ENCODE results near the gene SLC6A1. TPM values are rescaled to one million over a fixed set of nuclear protein-coding genes. Genes with fewer than 3 reads are reported as not detected.

The SLC6A1 gene
- total and polyA plus RNA-seq, 2 of the 4 experiments (the other 2 are of a cell fraction), result 0.02 TPM; not detected in 1

- Histone ChIP-seq H3K4me3 (ENCODE audit: insufficient read depth, low read depth, low read length) (no peak overlapping the region), H2AFZ (replicated peaks; ENCODE audit: low read length, poor library complexity) (no peak overlapping the region), H4K5ac (ENCODE audit: low read depth, low read length) (no peak overlapping the region), H4K91ac (ENCODE audit: insufficient read depth, low read depth, low read length) (no peak overlapping the region), H2AK5ac (ENCODE audit: low read depth, low read length) (no peak overlapping the region), H3K4me2 (ENCODE audit: low read depth, low read length) (no peak overlapping the region), H4K8ac (ENCODE audit: low read depth in 2 of 2, low read length in 2 of 2) (no peak overlapping the region), H3K79me1 (ENCODE audit: low read depth in 1 of 2, low read length in 2 of 2) (no peaks in the 10 kb centered on the region), H3K36me3 (ENCODE audit: control insufficient read depth, insufficient read depth, low read length) (no peaks in the 10 kb centered on the region), H2AK9ac (replicated peaks; ENCODE audit: low read depth, low read length, poor library complexity) (no peak overlapping the region), H2BK20ac (ENCODE audit: low read depth, low read length) (no peak overlapping the region), H3K14ac (replicated peaks; ENCODE audit: low read depth, low read length) (no peak overlapping the region), H3K56ac (ENCODE audit: extremely low read depth, insufficient read depth, low read length) (no peak overlapping the region), H2BK120ac (ENCODE audit: low read depth, low read length) (no peak overlapping the region), H3K9me1 (ENCODE audit: insufficient read depth, low read length) (no peaks in the 10 kb centered on the region), H3K4me1 (ENCODE audit: control insufficient read depth, insufficient read depth, low read length) (no peaks in the 10 kb centered on the region), H3K9me3 (ENCODE audit: control insufficient read depth, insufficient read depth, low read length) (no peaks in the 10 kb centered on the region), H3K4ac (ENCODE audit: low read depth, low read length) (no peak overlapping the region), H4K20me1 (ENCODE audit: insufficient read depth, low read length) (no peaks in the 10 kb centered on the region), H3K27me3 (ENCODE audit: control insufficient read depth, insufficient read depth, low read length) (peaks cover 24% of the 10 kb centered on the region), H2BK5ac (ENCODE audit: low read depth, low read length, poor library complexity, severe bottlenecking) (no peak overlapping the region), H3K27ac (ENCODE audit: insufficient read depth, low read length) (no peak overlapping the region), H3K23ac (ENCODE audit: low read depth, low read length) (no peak overlapping the region), H3K9ac (ENCODE audit: low read depth, low read length) (no peak overlapping the region), H2BK15ac (ENCODE audit: low read depth, low read length) (no peak overlapping the region), H3K18ac (ENCODE audit: low read depth, low read length) (no peak overlapping the region)
- ChIA-PET POLR2A (ENCODE audit: unreplicated experiment) (no interaction called here), CTCF (no interaction called here)
- ATAC-seq (ENCODE audit: low read depth) (no peak), DNase-seq (no peak)
- in situ Hi-C loops (cut with MboI; ENCODE audit: low sequenced_read_pairs), result no loop called here
- intact Hi-C loops (cut with micrococcal nuclease), result no loop called here
- BruUV-seq (replicated peaks), result no TSS peak
- 72% methylated on average over 3 of the region's 4 CpGs; no CpG with 5 or more reads in 1 of the 2 experiments for WGBS, 2 experiments (ENCODE audit: extremely low coverage in 2 of 2, insufficient read length in 1 of 2)
- TF ChIP-seq CEBPB (IDR thresholded peaks at IDR 0.05; ENCODE audit: low read depth, low read length) (no peak), MAZ (IDR thresholded peaks at IDR 0.05; ENCODE audit: borderline replicate concordance, low read depth, low read length) (no peak), BHLHE40 (IDR thresholded peaks at IDR 0.05; ENCODE audit: low read depth, low read length) (no peak), MAFK (IDR thresholded peaks at IDR 0.05; ENCODE audit: low read depth, low read length) (no peak), CHD1 (IDR thresholded peaks at IDR 0.05; ENCODE audit: low read depth, low read length) (no peak), MXI1 (IDR thresholded peaks at IDR 0.05; ENCODE audit: borderline replicate concordance, low read depth, low read length) (no peak), CTCF (conservative IDR thresholded peaks at IDR 0.05; ENCODE audit: low read depth, low read length) (no peak), ELK1 (IDR thresholded peaks at IDR 0.05; ENCODE audit: borderline replicate concordance, low read depth, low read length) (no peak), SMC3 (IDR thresholded peaks at IDR 0.05; ENCODE audit: low read depth, low read length) (no peak), NFE2L2 (IDR thresholded peaks at IDR 0.05; ENCODE audit: low read depth, low read length) (no peak), RCOR1 (IDR thresholded peaks at IDR 0.05; ENCODE audit: insufficient replicate concordance, low read length) (no peak), USF2 (IDR thresholded peaks at IDR 0.05; ENCODE audit: low read depth, low read length) (no peak), RFX5 (IDR thresholded peaks at IDR 0.05; ENCODE audit: low read depth, low read length) (no peak), FOS (IDR thresholded peaks at IDR 0.05; ENCODE audit: low read depth, low read length) (no peak), POLR2A (IDR thresholded peaks at IDR 0.05; ENCODE audit: low read depth, low read length) (no peak), RAD21 (IDR thresholded peaks at IDR 0.05; ENCODE audit: low read length) (no peak)
- dilution Hi-C loops (cut with HindIII; ENCODE audit: low sequenced_read_pairs, unreplicated experiment), result no loop called here
These were observed 17.4 kb downstream of the SLC6A1 start for GRCh38 chr3:11009898-11010297.

Data from IMR-90 (cell line).